GM12878 (cell line): ENCODE data around the gene VPS45. TPM values are rescaled to one million over a fixed set of nuclear protein-coding genes. Genes with fewer than 3 reads are reported as not detected.

Source experiments
- CHD1 ChIP-seq: IDR thresholded peaks from 2 replicates; pipeline ENCODE4 v1.6.1; 2012; ENCODE audit warnings: low read depth, low read length, improper control_type of control experiment
- GATAD2B ChIP-seq: fragments of 450-650 bp; conservative IDR thresholded peaks from 2 replicates; pipeline ENCODE4 v1.6.1; 2017; ENCODE audit warnings: low read depth, mild to moderate bottlenecking, moderate library complexity
- JUNB ChIP-seq: IDR thresholded peaks from 2 replicates; pipeline ENCODE4 v1.6.1; 2016; ENCODE audit warnings: antibody characterized with exemption, mild to moderate bottlenecking
- KLF5 ChIP-seq: fragments of 450-650 bp; IDR thresholded peaks from 2 replicates; pipeline ENCODE4 v1.6.1; 2014; ENCODE audit warnings: mild to moderate bottlenecking; ENCODE audit not compliant: partially characterized antibody
- MEF2A ChIP-seq: IDR thresholded peaks from 2 replicates; pipeline ENCODE4 v1.6.1; 2011; ENCODE audit warnings: low read depth, mild to moderate bottlenecking, low read length, moderate library complexity; ENCODE audit not compliant: insufficient read depth
- MYC ChIP-seq: IDR thresholded peaks from 2 replicates; pipeline ENCODE4 v1.6.1; 2011; ENCODE audit warnings: mild to moderate bottlenecking, low read length, moderate library complexity, inconsistent platforms; ENCODE audit not compliant: insufficient read depth, insufficient replicate concordance, insufficient read length, severe bottlenecking
- NR2C1 ChIP-seq: fragments of 450-650 bp; IDR thresholded peaks from 2 replicates; pipeline ENCODE4 v1.6.1; 2017; ENCODE audit warnings: antibody characterized with exemption, mild to moderate bottlenecking, moderate library complexity
- NR2F1 ChIP-seq: fragments of 450-650 bp; conservative IDR thresholded peaks from 2 replicates; pipeline ENCODE4 v1.6.1; 2017; ENCODE audit warnings: mild to moderate bottlenecking
- POLR2AphosphoS5 ChIP-seq: IDR thresholded peaks from 2 replicates; pipeline ENCODE4 v1.6.1; 2011; ENCODE audit warnings: mild to moderate bottlenecking, low read length, inconsistent platforms
- POU2F2 ChIP-seq: IDR thresholded peaks from 3 replicates; pipeline ENCODE4 v1.6.1; 2011; ENCODE audit warnings: low read depth, mild to moderate bottlenecking, low read length, borderline replicate concordance
- RFX5 ChIP-seq: IDR thresholded peaks from 2 replicates; pipeline ENCODE4 v1.6.1; 2011; ENCODE audit warnings: low read depth, low read length, improper control_type of control experiment
- SIX5 ChIP-seq: IDR thresholded peaks from 2 replicates; pipeline ENCODE4 v1.6.1; 2011; ENCODE audit warnings: mild to moderate bottlenecking, low read depth, low read length, moderate library complexity; ENCODE audit not compliant: severe bottlenecking
- SP1 ChIP-seq: IDR thresholded peaks from one replicate; pipeline ENCODE4 v1.6.1; 2011; ENCODE audit warnings: low read depth, low read length
- SPI1 ChIP-seq: IDR thresholded peaks from 2 replicates; pipeline ENCODE4 v1.6.1; 2011; ENCODE audit warnings: low read depth, mild to moderate bottlenecking, low read length, moderate library complexity, borderline replicate concordance; ENCODE audit not compliant: insufficient read depth
- SUPT20H ChIP-seq: IDR thresholded peaks from 2 replicates; pipeline ENCODE4 v1.6.1; 2011; ENCODE audit warnings: low read depth, mild to moderate bottlenecking, low read length, moderate library complexity, borderline replicate concordance; ENCODE audit not compliant: control insufficient read depth
- WRNIP1 ChIP-seq: IDR thresholded peaks from 2 replicates; pipeline ENCODE4 v1.6.1; 2011; ENCODE audit warnings: low read depth, low read length, improper control_type of control experiment, borderline replicate concordance
- polyA plus RNA-seq, 11 experiments: library from polyadenylated mRNA; depleted of rRNA in 4 of 11; unstranded in 6 of 11; stranded (reverse) in 5 of 11; fragments of >200 nt; fragmentation: Nextera tagmentation in 4 of 11; fragmentation: Illumina TruSeq in 1 of 11; extraction: Ambion mirVana in 4 of 11; extraction: Trizol in 1 of 11; gene quantifications; 1 replicate in 1 of 11; 2 replicates in 10 of 11; pipeline versions ENCODE4 v1.2.1 to v1.2.3, GENCODE V29; 2011 to 2016; ENCODE audit warnings: inconsistent platforms in 2 of 11, missing spikeins in 2 of 11, low read depth in 1 of 11
- total RNA-seq, 4 experiments: library from RNA; depleted of rRNA in 3 of 4; stranded (reverse); fragments of >200 nt in 3 of 4; fragmentation: Illumina TruSeq in 1 of 4; extraction: Trizol in 1 of 4; gene quantifications; 2 replicates each; pipeline versions ENCODE4 v1.2.1 to v1.2.3, GENCODE V29; 2013 to 2021
- TF ChIP-seq, protein P1 (sequence below): IDR thresholded peaks from 2 replicates; pipeline ENCODE4 v1.6.1; 2012; ENCODE audit warnings: low read depth, low read length, improper control_type of control experiment
- TF ChIP-seq, protein P2 (sequence below): fragments of 450-650 bp; IDR thresholded peaks from 2 replicates; pipeline ENCODE4 v1.6.1; 2018; ENCODE audit warnings: mild to moderate bottlenecking, low read depth, moderate library complexity; ENCODE audit not compliant: partially characterized antibody
- TF ChIP-seq, protein P3 (sequence below): fragments of 450-650 bp; IDR thresholded peaks from 2 replicates; pipeline ENCODE4 v1.6.1; 2017; ENCODE audit warnings: mild to moderate bottlenecking, moderate library complexity
- TF ChIP-seq, protein P4 (sequence below): fragments of 150-350 bp; IDR thresholded peaks from 2 replicates; pipeline ENCODE4 v1.6.1; 2014; ENCODE audit warnings: mild to moderate bottlenecking, low read depth, low read length

Gene VPS45
- total and polyA plus RNA-seq, 10 of the 15 experiments (the other 5 are each of a cell fraction or from before 2014, with no cell fraction given) = 24.4 to 48.7 (median 34.5) TPM

DNA sequence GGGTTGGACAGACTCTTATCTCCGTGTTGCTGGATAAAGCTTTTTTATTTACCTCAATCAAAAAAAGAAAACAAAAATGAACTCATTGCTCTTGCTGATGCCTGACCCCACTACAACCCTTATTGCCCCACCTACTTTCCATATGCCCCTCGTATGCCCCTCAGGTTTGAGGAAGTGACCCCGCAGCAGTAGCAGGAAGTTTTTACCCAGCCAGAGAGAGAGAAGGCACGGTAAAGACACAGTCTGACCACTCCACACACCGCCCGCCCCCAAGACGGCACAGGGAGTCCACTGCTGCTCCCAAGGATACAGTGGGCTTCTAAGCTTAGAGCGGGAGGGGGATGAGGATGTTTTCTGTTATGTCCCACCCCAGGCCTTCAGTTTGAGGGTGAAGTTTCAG is 92.0 kb downstream of the VPS45 start (continued):
- TF ChIP-seq SPI1 (peak; percentile 94), MYC (no peak), JUNB (no peak), SUPT20H (no peak), WRNIP1 (no peak), RFX5 (no peak), SP1 (no peak), NR2C1 (peak; percentile 50), CHD1 (no peak), KLF5 (no peak), POU2F2 (peak; percentile 51; the same call in 2 of the 3 replicates), SIX5 (no peak), NR2F1 (peak; percentile 50; the same call in 1 of the 2 replicates), POLR2AphosphoS5 (peak; percentile 90; the same call in 1 of the 2 replicates), MEF2A (0 out of 2 replicates have a peak, but pooled peaks have one; percentile 28), GATAD2B (peak; percentile 58; the same call in 1 of the 2 replicates)
- TF ChIP-seq, protein P1, sequence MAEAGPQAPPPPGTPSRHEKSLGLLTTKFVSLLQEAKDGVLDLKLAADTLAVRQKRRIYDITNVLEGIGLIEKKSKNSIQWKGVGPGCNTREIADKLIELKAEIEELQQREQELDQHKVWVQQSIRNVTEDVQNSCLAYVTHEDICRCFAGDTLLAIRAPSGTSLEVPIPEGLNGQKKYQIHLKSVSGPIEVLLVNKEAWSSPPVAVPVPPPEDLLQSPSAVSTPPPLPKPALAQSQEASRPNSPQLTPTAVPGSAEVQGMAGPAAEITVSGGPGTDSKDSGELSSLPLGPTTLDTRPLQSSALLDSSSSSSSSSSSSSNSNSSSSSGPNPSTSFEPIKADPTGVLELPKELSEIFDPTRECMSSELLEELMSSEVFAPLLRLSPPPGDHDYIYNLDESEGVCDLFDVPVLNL = no peak
- TF ChIP-seq, protein P2, sequence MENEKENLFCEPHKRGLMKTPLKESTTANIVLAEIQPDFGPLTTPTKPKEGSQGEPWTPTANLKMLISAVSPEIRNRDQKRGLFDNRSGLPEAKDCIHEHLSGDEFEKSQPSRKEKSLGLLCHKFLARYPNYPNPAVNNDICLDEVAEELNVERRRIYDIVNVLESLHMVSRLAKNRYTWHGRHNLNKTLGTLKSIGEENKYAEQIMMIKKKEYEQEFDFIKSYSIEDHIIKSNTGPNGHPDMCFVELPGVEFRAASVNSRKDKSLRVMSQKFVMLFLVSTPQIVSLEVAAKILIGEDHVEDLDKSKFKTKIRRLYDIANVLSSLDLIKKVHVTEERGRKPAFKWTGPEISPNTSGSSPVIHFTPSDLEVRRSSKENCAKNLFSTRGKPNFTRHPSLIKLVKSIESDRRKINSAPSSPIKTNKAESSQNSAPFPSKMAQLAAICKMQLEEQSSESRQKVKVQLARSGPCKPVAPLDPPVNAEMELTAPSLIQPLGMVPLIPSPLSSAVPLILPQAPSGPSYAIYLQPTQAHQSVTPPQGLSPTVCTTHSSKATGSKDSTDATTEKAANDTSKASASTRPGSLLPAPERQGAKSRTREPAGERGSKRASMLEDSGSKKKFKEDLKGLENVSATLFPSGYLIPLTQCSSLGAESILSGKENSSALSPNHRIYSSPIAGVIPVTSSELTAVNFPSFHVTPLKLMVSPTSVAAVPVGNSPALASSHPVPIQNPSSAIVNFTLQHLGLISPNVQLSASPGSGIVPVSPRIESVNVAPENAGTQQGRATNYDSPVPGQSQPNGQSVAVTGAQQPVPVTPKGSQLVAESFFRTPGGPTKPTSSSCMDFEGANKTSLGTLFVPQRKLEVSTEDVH = no peak
- TF ChIP-seq, protein P3, sequence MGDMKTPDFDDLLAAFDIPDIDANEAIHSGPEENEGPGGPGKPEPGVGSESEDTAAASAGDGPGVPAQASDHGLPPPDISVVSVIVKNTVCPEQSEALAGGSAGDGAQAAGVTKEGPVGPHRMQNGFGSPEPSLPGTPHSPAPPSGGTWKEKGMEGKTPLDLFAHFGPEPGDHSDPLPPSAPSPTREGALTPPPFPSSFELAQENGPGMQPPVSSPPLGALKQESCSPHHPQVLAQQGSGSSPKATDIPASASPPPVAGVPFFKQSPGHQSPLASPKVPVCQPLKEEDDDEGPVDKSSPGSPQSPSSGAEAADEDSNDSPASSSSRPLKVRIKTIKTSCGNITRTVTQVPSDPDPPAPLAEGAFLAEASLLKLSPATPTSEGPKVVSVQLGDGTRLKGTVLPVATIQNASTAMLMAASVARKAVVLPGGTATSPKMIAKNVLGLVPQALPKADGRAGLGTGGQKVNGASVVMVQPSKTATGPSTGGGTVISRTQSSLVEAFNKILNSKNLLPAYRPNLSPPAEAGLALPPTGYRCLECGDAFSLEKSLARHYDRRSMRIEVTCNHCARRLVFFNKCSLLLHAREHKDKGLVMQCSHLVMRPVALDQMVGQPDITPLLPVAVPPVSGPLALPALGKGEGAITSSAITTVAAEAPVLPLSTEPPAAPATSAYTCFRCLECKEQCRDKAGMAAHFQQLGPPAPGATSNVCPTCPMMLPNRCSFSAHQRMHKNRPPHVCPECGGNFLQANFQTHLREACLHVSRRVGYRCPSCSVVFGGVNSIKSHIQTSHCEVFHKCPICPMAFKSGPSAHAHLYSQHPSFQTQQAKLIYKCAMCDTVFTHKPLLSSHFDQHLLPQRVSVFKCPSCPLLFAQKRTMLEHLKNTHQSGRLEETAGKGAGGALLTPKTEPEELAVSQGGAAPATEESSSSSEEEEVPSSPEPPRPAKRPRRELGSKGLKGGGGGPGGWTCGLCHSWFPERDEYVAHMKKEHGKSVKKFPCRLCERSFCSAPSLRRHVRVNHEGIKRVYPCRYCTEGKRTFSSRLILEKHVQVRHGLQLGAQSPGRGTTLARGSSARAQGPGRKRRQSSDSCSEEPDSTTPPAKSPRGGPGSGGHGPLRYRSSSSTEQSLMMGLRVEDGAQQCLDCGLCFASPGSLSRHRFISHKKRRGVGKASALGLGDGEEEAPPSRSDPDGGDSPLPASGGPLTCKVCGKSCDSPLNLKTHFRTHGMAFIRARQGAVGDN = peak; percentile 72
- TF ChIP-seq, protein P4, sequence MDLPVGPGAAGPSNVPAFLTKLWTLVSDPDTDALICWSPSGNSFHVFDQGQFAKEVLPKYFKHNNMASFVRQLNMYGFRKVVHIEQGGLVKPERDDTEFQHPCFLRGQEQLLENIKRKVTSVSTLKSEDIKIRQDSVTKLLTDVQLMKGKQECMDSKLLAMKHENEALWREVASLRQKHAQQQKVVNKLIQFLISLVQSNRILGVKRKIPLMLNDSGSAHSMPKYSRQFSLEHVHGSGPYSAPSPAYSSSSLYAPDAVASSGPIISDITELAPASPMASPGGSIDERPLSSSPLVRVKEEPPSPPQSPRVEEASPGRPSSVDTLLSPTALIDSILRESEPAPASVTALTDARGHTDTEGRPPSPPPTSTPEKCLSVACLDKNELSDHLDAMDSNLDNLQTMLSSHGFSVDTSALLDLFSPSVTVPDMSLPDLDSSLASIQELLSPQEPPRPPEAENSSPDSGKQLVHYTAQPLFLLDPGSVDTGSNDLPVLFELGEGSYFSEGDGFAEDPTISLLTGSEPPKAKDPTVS = no peak
